Hematopoietic multipotent progenitor cell treated with erythropoietin and hydrocortisone succinate and interleukin-3 and kit ligand, for 8 days (in vitro differentiated cells): ENCODE measurements around the gene MEIS3.
"Not testable (repeated sequence)": the region's sequence is repeated elsewhere in the genome, so short reads cannot be mapped to it uniquely, and the experiment has no call there.

ENCODE experiments used
- DNase-seq: peaks from one replicate; pipeline ENCODE4 v3.0.0-alpha.2; 2015

Gene MEIS3

DNA sequence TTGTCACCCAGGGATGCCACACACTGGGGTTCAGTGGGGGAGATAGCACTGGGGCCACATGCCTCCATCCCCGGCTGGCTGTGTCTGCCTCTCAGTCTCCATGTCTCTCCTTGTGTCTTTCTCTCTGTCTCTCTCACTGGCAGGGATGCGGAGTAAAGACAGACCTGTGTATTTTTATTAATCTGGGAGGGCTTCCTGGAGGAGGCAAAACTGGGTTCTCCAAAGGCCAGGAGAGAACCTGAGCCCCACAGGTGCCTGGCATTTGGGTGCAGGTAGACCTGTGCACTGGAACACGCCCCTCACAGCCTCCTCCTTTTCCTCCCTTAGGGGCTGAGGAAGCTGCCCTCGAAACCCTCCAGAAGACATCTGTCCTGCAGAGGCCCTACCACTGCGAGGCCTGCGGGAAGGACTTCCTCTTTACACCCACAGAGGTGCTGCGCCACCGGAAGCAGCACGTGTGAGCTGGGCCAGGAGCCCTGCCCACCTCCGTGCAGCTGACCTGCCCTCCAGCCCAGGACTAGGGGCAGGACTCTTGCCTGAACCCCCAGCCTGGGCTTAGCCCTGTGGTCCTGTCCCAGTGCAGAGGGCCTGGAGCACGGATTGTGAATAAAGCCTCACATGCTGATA lies 37.6 kb downstream of the MEIS3 start:
- no peak for DNase-seq

DNA sequence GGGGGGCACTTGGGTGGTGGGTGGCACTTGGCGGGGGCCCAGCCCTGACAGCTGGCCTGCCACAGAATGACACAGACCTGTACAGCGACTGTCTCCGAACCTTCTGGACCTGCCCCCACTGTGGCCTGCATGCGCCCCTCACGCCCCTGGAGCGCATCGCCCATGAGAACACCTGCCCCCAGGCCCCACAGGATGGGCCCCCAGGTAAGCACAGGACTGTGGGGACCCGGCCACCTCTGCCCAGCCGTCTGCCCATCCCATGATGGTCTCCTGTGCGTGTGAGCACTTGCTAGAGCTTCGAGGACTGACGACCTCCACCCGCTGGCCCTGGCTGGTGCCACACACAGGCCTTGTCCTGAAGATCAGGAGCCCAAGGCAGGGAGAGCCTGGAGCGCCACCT lies 38.2 kb downstream of the MEIS3 start:
- no peak for DNase-seq

DNA sequence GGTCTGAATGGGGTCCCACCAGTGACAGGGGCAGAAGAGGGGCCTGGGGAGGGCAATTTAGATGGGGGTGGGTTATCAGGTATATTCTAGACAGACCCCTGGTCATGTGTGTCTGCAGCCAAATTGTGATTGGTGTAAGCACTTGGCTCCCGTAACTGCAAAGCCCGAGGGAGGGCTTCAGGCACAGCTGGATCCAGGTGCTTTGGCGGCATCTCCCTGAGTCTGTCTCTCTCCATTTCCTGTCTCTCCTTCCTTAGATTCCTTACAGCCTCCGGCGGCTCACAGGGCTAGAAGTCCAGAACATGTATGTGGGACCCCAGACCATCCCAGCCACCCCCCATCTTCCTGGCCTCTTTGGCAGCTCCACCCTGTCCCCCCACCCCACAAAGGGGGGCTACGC lies 38.8 kb downstream of the MEIS3 start:
- no peak for DNase-seq

DNA sequence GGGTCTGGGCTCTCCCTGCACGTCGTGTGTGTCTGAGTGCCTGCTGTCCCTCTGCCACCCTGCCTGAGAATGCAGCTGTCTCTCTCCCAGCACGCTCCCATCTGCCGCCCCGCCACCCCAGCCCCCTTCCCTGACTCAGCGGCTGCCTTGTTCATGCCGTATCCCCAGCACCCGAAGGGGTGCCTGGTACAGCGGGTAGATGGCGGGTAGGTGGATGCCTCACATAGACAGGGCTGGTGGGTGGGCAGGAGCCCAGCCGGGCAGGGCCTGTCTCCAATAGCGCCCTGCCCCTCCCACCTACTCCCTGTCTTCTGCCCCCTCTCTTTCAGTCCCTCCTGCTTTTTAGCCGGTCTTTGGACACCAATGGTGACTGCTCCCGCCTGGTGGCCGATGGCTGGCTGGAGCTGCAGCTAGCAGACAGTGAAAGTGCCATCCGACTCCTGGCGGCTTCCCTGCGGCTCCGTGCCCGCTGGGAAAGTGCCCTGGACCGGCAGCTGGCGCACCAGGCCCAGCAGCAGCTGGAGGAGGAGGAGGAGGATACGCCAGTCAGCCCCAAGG lies 39.9 kb downstream of the MEIS3 start:
- no peak for DNase-seq

DNA sequence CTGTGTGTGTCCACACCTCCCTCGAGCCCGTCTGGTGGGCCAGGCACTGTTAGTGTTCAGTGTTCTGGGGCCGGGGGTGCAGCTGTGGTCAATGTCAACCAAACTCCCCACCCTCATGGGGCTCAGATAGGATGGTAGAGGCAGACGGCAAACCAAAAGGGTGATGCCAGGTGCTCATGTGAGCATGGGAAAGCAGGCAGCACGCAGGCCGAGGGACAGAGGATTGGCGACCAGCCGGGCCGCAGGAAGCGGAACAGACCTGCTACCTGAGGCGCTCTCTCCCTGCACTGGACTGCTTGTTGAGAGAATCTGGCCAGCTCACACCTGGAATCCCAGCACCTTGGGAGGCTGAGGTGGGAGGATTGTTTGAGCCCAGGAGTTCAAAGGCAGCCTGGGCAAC lies 41.1 kb downstream of the MEIS3 start:
- DNase-seq = no peak

DNA sequence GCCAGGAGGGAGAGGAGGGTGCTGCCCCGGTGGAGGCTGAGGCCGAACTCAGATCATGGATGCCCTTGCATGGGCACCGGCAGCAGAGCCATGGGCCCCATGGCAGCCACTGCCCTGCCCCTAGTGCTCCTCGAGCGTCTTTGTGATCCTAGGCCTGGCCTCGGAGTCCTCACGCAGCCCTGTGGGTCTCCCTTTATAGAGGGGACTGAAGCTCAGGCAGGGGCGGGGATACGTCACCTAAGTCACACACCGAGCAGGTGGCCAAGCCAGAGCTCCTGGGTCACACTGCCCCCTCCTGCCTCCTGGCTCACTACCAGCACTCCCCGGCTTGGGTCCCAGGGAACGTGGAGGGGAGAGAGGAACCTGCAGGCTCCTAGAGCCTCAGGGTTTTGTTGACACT lies 41.5 kb downstream of the MEIS3 start:
- no peak for DNase-seq

DNA sequence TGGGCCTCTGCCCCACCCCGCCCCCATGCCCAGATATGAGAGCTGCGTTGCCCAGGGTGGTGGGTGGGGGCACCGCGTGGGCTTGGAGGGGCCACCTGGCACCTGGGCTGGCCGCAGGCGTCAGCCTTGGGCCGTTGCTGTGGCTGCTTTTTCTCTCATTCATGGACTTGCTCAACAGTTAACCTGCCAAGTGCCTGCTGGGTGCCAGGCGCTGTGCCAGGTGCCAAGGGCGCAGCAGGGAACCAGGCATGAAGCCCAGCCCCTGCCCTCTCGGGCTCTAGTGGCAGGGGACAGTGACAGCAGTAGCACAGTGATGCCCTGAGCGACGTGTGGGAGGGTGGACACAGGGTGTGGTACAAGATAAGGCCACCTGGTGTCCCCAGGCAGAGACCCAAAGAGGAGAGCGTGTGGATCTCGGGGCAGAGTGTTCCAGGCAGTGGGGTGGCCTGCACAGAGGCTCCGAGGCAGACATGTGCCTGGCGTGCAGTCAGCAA lies 42.1 kb downstream of the MEIS3 start:
- DNase-seq = peak; percentile 70

DNA sequence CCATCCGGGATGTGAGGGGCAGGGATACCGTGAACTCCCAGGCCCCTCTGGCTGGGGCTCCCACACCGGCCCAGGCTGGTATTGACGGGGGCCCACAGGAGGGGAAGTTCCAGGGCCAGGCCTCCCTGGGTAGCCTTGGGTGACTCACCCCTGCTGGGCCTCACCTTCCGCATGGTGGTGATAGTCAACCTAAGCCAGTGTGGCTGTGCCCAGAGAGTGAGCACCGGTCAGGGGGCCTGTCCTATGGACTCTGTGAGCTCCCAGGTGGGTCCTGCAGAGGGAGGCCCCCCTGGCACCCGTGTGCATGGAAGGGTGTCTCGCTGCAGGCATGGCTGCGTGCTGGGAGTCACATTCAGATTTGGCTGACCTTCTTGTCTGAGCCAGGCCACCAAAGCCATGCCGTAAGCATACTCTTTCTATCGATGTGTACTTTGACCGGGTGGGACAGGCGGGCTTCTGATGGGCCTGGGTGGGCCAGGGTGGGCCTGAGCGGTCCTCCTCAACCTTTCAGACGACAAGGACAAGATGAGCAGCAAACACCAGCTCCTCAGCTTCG lies 42.7 kb downstream of the MEIS3 start:
- DNase-seq = no peak

DNA sequence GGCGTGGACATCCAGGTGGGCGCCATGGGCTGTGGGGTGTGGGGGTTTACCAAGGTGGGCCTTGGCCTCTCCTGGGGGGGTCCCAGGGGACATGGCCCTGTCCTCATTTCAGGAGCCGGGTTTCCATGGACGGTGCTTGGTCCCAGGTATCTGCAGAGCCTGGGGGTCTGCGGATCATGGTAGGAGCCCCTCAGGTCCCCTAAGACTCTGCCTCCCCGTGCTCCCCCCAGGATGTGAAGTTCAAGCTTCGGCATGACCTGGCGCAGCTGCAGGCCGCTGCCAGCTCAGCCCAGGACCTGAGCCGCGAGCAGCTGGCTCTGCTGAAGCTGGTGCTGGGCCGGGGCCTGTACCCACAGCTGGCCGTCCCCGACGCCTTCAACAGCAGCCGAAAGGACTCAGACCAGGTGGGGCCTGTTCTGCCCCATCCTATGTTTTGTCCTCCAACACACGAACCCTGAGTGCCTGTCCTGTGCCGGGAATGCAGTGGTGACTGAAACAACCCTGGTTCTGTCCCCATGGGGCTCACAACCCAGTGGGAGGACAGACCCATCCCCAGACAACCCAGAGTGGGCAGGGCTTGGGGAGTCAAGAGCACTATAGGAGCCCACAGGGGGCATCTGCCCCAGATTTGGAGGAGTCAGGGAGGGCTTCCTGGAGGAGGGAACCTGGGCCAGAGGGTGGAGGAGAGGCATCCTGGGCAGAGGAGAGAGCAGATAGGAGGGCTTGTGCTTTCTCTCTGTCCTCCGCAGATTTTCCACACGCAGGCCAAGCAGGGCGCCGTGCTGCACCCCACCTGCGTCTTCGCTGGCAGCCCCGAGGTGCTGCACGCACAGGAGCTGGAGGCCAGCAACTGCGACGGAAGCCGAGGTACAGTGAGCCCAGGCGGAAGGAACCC lies 43.4 kb downstream of the MEIS3 start:
- DNase-seq = no peak

DNA sequence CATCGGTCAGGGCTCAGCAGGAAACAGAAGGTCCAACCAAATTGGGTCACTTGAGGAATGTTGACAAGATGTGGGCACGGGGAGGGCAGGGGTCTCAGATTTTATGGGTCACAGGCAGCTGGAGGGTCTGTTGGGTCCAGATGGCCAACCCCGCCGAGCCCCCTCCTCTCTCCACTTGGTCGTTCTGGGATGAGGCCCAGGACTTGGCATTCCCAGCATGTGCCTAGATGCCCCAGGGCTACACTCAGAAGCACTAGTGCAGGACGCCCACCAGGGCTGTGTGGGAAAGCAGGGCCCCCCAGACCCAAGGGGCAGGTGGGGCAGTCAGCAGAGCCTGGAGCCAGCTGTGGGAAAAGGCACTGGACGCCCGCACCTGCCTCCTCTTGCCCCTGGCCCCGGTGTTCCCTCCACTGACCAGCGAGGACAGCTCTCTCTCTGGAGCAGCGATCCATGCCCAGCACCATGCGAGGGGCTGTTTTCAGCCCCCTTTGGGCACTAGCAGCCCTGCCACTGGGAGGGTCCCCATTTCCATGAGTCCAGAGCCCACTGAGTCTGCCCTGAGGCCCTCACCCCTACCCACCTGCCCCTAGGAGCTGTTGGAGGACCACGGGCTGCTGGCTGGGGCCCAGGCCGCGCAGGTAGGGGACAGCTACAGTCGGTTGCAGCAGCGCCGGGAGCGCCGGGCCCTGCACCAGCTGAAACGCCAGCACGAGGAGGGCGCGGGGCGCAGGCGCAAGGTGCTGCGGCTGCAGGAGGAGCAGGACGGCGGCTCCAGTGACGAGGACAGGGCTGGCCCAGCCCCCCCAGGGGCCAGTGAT lies 44.2 kb downstream of the MEIS3 start:
- DNase-seq = no peak

DNA sequence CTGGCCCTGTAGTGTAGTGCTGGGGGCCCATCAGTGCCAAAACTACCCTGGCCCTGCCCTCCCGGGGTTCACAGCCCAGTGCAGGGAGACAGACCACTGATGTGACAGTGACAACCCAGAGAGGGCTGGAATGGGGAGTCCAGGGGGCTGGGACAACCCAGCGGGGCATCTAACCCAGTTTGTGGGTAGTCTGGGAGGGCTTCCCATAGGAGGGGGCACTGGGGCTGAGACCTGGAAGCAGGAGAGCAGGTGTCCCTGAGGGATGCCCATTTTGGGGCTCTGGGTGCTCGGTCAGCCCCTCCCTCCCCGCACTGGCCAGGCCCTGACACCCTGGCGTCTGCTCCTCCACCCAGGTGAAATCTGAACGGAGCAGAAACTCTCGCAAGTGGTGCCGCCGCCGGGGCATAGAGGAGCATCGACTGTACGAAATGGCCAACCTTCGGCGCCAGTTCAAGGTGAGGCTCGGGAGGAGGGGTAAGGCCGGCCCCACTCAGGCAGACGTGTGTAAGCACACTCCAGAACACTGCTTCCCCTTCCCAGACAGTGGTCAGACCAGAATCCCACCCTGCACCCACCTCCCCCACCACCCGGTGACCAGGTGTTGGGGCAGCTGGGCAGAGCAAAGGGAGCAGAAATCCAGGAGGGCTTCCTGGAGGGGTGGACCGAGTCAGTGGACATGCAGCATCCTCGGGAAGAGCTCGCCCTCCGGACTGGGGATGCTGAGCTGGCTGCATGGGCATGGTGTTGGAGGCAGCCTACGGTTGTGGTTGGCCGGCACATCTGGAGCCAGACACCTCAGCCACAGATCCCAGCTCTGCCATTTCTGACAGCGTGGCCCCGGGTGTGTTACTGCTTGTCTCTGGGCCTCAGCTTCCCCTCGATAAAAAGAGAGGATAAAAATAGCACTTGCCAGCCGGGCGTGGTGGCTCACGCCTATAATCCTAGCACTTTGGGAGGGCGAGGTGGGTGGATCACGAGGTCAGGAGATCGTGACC lies 45.8 kb downstream of the MEIS3 start:
- no peak for DNase-seq

DNA sequence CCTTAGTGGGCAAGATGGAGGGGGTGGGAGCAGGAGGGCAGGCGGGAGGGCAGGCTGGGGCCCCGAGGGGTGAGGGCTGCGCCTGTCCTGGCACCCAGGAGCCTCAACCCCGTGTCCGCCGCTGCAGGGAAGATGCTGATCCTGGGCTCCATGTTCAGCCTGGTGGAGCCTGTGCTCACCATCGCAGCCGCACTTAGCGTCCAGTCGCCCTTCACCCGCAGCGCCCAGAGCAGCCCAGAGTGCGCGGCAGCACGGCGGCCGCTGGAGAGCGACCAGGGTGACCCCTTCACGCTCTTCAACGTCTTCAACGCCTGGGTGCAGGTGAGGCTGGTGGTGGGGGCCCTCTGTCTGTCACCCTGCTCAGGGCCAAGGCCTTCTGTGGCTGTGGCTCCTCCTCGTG lies 46.7 kb downstream of the MEIS3 start:
- DNase-seq = no peak

DNA sequence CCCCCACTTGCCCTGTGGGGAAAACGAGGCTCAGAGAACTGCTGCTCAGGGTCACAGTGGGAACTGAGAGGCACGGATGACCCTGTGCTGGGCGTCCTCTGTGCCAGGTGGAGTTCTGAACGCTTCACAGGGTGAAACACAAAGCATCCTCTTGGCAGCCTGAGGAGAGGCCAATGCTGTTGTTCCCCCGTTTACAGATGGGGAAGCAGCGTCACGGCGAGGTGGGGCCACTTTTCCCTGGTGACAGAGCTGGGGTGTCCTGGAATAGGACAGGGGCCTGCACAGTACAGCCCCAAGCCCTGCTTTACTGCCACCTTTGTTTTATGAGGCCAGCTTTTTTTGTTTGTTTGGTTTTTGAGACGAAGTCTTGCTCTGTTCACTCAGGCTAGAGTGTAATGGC lies 48.1 kb downstream of the MEIS3 start:
- DNase-seq = no peak

DNA sequence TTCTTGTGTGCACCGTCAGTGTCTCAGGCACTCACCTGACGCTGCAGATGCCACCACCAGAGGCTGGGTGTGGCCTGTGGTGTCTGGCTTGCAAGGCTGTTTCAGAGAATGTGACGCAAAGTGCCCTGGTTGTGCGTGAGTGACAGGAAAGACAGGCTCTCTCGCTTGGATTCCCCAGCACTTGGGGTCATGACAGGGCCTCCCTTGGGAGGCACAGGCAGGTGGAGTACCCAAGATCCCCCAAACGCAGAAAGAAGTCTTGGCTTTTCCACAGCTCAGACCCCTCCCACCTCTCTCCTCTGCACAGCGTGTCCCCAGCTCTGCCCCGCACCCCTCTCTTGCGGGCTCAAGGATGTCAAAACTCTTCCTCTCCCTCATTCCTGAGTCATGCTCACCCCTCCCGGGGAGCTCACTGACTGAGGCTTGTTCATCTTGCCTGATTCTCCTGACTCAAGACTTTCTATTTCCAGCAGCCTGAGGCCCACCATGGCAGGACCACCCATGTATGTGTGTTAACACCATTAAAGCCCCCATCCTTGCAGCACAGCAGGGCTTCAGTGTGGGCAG lies 49.2 kb downstream of the MEIS3 start:
- DNase-seq = no peak

DNA sequence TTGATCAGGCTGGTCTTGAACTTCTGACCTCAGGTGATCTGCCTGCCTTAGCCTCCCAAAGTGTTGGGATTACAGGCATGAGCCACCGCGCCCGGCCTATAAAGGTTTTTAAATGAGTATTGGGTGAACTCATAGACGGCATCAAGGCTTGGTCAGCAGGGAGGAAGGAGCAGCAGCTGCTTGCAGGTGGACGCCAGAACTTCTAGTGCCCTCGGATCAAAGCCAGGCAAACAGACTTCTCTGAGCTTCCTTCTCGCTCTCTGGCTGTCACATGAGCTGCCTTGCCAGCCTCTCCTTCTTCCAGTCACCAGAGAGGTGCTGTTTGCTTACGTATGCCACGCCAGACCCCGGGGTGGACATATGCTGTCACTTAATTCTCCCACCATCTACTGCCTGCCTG lies 53.9 kb downstream of the MEIS3 start:
- DNase-seq = not testable (repeated sequence)

DNA sequence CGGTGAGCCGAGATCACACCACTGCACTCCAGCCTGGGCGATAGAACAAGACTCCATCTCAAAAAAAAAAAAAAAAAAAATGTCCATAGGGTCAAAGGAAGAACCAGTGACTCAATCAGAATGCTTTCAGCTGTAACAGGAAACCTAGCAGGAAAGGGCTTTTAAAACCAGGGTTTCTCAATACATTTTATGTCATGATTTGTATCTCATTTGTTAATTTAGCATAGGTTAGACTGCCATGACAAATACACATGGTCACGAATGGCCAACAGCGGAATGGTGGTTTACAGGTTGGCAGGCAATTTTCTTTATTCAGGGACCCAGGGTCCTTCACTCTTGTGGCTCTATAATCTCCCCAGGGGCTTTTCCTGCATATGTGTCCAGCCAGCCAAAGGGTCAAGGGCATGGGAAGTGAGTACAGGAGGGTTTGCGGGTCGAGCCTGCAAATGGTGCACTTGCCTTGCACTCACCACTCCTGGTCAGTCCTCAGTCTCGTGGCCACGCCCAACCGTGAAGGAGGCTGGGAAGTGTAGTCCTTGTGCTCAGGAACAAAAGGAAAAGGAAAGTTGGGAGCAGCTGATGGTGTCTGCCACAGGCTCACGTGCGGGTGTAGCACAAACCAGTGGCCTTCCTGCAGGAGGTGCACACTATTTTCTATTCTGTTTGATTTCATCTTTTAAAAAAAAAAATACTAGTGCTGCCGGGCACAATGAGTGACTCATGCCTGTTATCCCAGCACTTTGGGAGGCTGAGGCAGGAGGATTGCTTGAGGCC lies 55.4 kb downstream of the MEIS3 start:
- DNase-seq = no peak

DNA sequence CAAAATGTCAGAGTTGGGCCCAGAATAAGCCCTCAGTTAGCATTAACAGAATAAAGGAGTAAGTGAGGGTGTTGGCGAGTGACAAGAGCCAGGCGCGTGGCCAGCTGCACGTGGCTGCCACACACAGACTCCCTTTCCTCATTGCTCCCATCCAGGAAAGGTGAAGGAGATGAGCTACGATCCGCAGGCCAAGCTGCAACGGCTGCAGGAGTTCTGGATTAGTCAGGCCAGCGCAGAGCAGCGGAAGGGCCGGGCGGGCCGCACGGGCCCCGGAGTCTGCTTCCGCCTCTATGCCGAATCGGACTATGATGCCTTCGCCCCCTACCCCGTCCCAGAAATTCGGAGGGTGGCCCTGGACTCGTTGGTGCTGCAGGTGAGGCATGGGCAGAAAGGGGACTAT lies 57.0 kb downstream of the MEIS3 start:
- DNase-seq = no peak

DNA sequence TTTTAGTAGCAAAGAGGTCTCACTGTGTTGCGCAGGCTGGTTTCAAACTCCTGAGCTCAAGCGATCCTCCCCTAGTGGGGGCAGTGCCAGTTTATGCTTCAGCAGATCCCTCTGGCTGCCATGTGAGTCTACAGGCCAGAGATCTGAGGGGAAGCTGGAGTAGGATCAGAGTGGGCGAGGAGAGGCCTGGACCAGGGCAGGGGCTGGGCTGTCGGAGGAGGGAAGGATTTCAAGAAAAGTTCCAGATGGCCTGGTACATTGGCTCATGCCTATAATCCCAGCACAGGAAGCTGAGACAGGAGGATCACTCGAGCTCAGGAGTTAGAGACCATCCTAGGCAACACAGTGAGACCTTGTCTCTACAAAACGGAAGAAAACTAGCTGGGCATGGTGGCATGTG lies 60.4 kb downstream of the MEIS3 start:
- DNase-seq = no peak

DNA sequence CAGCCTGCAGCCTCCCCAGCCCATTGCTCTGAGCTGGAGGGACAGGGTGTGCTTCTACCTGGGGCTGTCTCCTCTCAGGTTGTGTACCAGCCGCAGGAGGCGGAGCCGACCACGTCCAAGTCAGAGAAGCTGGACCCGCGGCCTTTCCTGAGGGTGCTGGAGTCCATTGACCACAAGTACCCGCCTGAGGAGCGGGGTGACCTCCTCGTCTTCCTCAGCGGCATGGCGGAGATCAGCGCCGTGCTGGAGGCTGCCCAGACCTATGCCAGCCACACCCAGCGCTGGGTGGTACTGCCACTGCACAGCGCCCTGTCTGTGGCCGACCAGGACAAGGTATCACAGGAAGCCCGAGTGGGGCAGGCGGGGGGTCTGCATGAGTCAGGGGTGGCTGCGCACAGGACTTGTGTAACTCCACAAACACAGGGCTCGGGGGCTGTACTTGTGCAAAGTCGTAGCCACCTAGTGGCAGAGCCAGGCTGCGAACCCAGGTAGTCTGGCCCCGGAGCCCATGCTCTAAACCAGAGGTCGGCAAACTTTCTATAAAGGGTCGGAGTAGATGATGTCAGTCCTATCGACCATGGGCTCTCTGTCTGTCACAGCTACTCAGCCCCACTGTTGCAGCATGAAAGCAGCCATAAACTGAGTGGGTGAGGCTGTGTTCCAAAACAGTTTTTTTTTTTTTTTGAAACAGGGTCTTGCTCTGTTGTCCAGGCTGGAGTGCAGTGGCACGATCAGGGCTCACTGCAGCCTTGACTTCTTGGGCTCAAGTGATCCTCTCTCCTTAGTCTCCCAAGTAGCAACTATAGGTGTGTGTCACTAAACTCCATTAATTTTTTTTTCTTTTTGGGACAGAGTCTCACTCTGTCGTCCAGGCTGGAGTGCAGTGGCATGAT lies 61.3 kb downstream of the MEIS3 start:
- peak; percentile 32 for DNase-seq
